Keratinocyte (primary cell): ENCODE data around the gene FAIM2. TPM values are rescaled to one million over a fixed set of nuclear protein-coding genes. Genes with fewer than 3 reads are reported as not detected.

Experiments used
- DNase-seq: peaks from one replicate; pipeline ENCODE4 v3.0.0-alpha.2; 2011; ENCODE audit warnings: low read depth, missing footprints, low spot score
- FAIRE-seq: peaks from 2 replicates; lab custom pipeline; 2011; peaks lifted over from hg19 to GRCh38; lab: Jason Lieb, UNC
- H2AFZ ChIP-seq: 2 replicates; pipeline ENCODE4 v1.6.0; 2012; ENCODE audit warnings: low read length, control low read depth, inconsistent platforms; ENCODE audit not compliant: control insufficient read depth
- H3K27ac ChIP-seq: 2 replicates; pipeline ENCODE4 v1.5.1; 2011; ENCODE audit warnings: low read length; ENCODE audit not compliant: control insufficient read depth, insufficient read depth
- H3K27me3 ChIP-seq: 3 replicates; pipeline ENCODE4 v1.6.0; 2011; ENCODE audit warnings: low read length; ENCODE audit not compliant: control insufficient read depth, insufficient read depth; ENCODE audit errors: extremely low read depth
- H3K36me3 ChIP-seq, 2 experiments: 2 replicates in 1 of 2; 3 replicates in 1 of 2; pipeline ENCODE4 v1.5.1; 2011; ENCODE audit warnings: low read length in 2 of 2, mild to moderate bottlenecking in 1 of 2; ENCODE audit not compliant: control insufficient read depth in 2 of 2, insufficient read depth in 2 of 2; ENCODE audit errors: extremely low read depth in 1 of 2
- H3K4me1 ChIP-seq: 3 replicates; pipeline ENCODE4 v1.5.1; 2011; ENCODE audit warnings: low read length; ENCODE audit not compliant: control insufficient read depth, insufficient read depth; ENCODE audit errors: extremely low read depth
- H3K4me2 ChIP-seq: 3 replicates; pipeline ENCODE4 v1.6.0; 2011; ENCODE audit warnings: low read depth, low read length; ENCODE audit not compliant: control insufficient read depth, insufficient read depth; ENCODE audit errors: extremely low read depth
- H3K4me3 ChIP-seq, 3 experiments: fragments of 200-600 bp in 1 of 3; sonication (generic) in 1 of 3; 2 replicates in 2 of 3; 3 replicates in 1 of 3; pipeline ENCODE4 v1.5.1; 2011 to 2016; ENCODE audit warnings: low read length in 3 of 3, mild to moderate bottlenecking in 3 of 3, control low read depth in 2 of 3, inconsistent platforms in 1 of 3, low read depth in 1 of 3, mixed read lengths in 1 of 3, mixed run types in 1 of 3, moderate library complexity in 1 of 3; ENCODE audit not compliant: control insufficient read depth in 2 of 3, insufficient read depth in 2 of 3; ENCODE audit errors: extremely low read depth in 1 of 3
- H3K79me2 ChIP-seq: 2 replicates; pipeline ENCODE4 v1.6.0; 2012; ENCODE audit warnings: low read length; ENCODE audit not compliant: control insufficient read depth, insufficient read depth
- H3K9ac ChIP-seq: 3 replicates; pipeline ENCODE4 v1.6.0; 2011; ENCODE audit warnings: low read length; ENCODE audit not compliant: control insufficient read depth, insufficient read depth; ENCODE audit errors: extremely low read depth
- H3K9me1 ChIP-seq: 3 replicates; pipeline ENCODE4 v1.6.0; 2011; ENCODE audit warnings: low read length; ENCODE audit not compliant: control insufficient read depth, insufficient read depth; ENCODE audit errors: extremely low read depth
- H3K9me3 ChIP-seq: 2 replicates; pipeline ENCODE4 v1.5.1; 2012; ENCODE audit warnings: low read depth, low read length; ENCODE audit not compliant: control insufficient read depth
- H4K20me1 ChIP-seq: 3 replicates; pipeline ENCODE4 v1.6.0; 2011; ENCODE audit warnings: low read length; ENCODE audit not compliant: control insufficient read depth, insufficient read depth; ENCODE audit errors: extremely low read depth
- EZH2 ChIP-seq: IDR thresholded peaks from one replicate; pipeline ENCODE4 v1.6.1; 2012; ENCODE audit warnings: inconsistent platforms, mild to moderate bottlenecking, low read length, moderate library complexity
- dilution Hi-C: fragments of 300-500 bp; cut with MboI; formaldehyde crosslinking; loops from one replicate; pipeline ENCODE4 v1.7.0; 2020; ENCODE audit warnings: low sequenced_read_pairs; ENCODE audit not compliant: extremely low pct_ligation_motif_present
- polyA plus RNA-seq, 5 experiments: library from polyadenylated mRNA; depleted of rRNA in 3 of 5; stranded (reverse) in 3 of 5; stranded (forward) in 1 of 5; unstranded in 1 of 5; fragments of >200 nt; gene quantifications; 1 replicate in 1 of 5; 2 replicates in 3 of 5; 3 replicates in 1 of 5; pipeline versions ENCODE4 v1.2.1 to v1.2.3, GENCODE V29; 2011 to 2012; ENCODE audit warnings: missing spikeins in 2 of 5, low read depth in 1 of 5, low replicate concordance in 1 of 5
- TF ChIP-seq, protein P1 (sequence below), 3 experiments: IDR thresholded peaks in 1 of 3; conservative IDR thresholded peaks in 1 of 3; optimal IDR thresholded peaks in 1 of 3; 2 replicates in 2 of 3; 3 replicates in 1 of 3; pipeline versions ENCODE3 to v1.5.1; 2011; ENCODE audit warnings: low read length in 3 of 3, mild to moderate bottlenecking in 3 of 3, moderate library complexity in 2 of 3, control low read depth in 1 of 3, inconsistent platforms in 1 of 3; ENCODE audit not compliant: insufficient read depth in 2 of 3; ENCODE audit errors: extremely low read depth in 1 of 3

Gene FAIM2
- polyA plus RNA-seq, 1 donor (not counting 4 experiments of a cell fraction or from before 2014, with no cell fraction given), result not detected

DNA sequence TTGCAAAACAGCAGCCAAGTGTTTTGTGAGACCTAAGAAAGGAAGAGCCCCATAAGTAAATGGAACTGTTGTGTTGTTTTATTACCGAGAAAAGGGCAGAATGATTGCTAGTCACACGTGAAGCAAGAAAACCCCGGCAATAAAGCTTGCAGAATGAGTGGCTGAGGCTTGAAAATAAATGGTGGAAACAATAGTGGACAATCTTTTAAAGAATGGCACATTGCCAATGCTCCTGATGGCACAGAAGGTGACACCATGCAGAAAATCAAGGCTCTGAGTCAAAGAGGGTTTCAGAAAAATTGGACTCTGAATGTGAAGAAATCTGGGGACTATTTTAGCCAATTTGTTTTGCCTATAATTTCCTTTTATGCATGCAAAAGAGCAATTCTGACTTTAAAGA is 42.8 kb upstream of the FAIM2 start:
- Histone ChIP-seq H2AFZ (no peak overlapping the region), H3K79me2 (no peaks in the 10 kb centered on the region)

DNA sequence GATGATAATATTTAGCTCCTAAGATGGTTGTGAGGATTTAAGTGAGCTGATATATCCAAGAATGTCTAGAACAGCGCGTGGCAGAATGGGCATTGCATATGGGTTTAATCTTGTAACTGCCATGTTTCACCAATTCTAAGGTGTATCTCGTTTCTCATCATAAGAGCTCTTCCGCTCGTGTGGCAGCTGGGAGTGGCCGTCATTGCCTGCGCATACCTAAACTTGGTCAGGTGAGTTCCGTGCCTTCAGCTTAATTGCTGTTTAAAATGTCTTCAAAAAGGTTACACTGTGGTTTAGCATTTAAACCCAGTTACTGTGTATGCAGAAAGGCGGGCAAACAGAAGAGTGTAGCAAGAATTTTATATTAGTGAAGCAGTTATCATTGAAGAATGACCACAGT is 42.4 kb upstream of the FAIM2 start:
- Histone ChIP-seq H3K36me3 (no peaks in the 10 kb centered on the region), H3K4me2 (no peak overlapping the region), H4K20me1 (no peaks in the 10 kb centered on the region), H3K9ac (no peak overlapping the region), H3K79me2 (no peaks in the 10 kb centered on the region), H3K27ac (no peak overlapping the region), H3K9me3 (no peaks in the 10 kb centered on the region), H3K9me1 (no peaks in the 10 kb centered on the region), H2AFZ (no peak overlapping the region), H3K27me3 (peaks cover 7% of the 10 kb centered on the region), H3K4me3 (no peak overlapping the region), H3K4me1 (peaks cover 15% of the 10 kb centered on the region)
- no peak for DNase-seq
- TF ChIP-seq EZH2, result no peak
- TF ChIP-seq, protein P1, sequence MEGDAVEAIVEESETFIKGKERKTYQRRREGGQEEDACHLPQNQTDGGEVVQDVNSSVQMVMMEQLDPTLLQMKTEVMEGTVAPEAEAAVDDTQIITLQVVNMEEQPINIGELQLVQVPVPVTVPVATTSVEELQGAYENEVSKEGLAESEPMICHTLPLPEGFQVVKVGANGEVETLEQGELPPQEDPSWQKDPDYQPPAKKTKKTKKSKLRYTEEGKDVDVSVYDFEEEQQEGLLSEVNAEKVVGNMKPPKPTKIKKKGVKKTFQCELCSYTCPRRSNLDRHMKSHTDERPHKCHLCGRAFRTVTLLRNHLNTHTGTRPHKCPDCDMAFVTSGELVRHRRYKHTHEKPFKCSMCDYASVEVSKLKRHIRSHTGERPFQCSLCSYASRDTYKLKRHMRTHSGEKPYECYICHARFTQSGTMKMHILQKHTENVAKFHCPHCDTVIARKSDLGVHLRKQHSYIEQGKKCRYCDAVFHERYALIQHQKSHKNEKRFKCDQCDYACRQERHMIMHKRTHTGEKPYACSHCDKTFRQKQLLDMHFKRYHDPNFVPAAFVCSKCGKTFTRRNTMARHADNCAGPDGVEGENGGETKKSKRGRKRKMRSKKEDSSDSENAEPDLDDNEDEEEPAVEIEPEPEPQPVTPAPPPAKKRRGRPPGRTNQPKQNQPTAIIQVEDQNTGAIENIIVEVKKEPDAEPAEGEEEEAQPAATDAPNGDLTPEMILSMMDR (optimal IDR thresholded peaks at IDR 0.05 in 1 of 3, IDR thresholded peaks at IDR 0.05 in 1 of 3, conservative IDR thresholded peaks at IDR 0.05 in 1 of 3; ENCODE audit: extremely low read depth in 1 of 3, insufficient read depth in 2 of 3, low read length in 3 of 3), result no peak
- dilution Hi-C loops, result no loop called here
- FAIRE-seq, result no peak

More for the DNA sequence above, 42.8 kb upstream of the FAIM2 start:
- H4K20me1 ChIP-seq, result no peaks in the 10 kb centered on the region
- no peak overlapping the region for H3K9ac ChIP-seq
- H3K9me1 ChIP-seq, result no peaks in the 10 kb centered on the region
- no peaks in the 10 kb centered on the region for H3K9me3 ChIP-seq
- H3K4me2 ChIP-seq, result no peak overlapping the region
- H3K27ac ChIP-seq, result no peak overlapping the region
- H3K4me3 ChIP-seq, result no peak overlapping the region
- peaks cover 7% of the 10 kb centered on the region for H3K27me3 ChIP-seq
- no peaks in the 10 kb centered on the region for H3K36me3 ChIP-seq
- H3K4me1 ChIP-seq, result peaks cover 15% of the 10 kb centered on the region
- TF ChIP-seq, protein P1 (optimal IDR thresholded peaks at IDR 0.05 in 1 of 3, IDR thresholded peaks at IDR 0.05 in 1 of 3, conservative IDR thresholded peaks at IDR 0.05 in 1 of 3; ENCODE audit: extremely low read depth in 1 of 3, insufficient read depth in 2 of 3, low read length in 3 of 3), result no peak
- no peak for TF ChIP-seq EZH2
- no peak for FAIRE-seq
- DNase-seq, result no peak
- dilution Hi-C loops, result no loop called here
